SK-N-SH (cell line): ENCODE data around the gene TBCCD1.

Source experiments
- CHD2 ChIP-seq: fragments of 150-350 bp; IDR thresholded peaks from 2 replicates; pipeline ENCODE4 v1.6.1; 2018; ENCODE audit warnings: low read length; ENCODE audit not compliant: partially characterized antibody
- CTCF ChIP-seq: fragments of 200-600 bp; sonication (generic); IDR thresholded peaks from 2 replicates; pipeline ENCODE4 v1.6.1; 2017; ENCODE audit warnings: antibody characterized with exemption, mild to moderate bottlenecking, moderate library complexity
- EP300 ChIP-seq, 2 experiments: IDR thresholded peaks; 2 replicates each; pipeline versions ENCODE4 v1.4.0 to v1.6.1; 2012; ENCODE audit warnings: borderline replicate concordance in 1 of 2, low read depth in 1 of 2, low read length in 1 of 2
- EZH2phosphoT487 ChIP-seq: fragments of 200-600 bp; sonication (generic); IDR thresholded peaks from 2 replicates; pipeline ENCODE4 v1.6.1; 2017; ENCODE audit warnings: low read depth, mixed run types, mild to moderate bottlenecking, antibody characterized with exemption, moderate library complexity, borderline replicate concordance
- NFIC ChIP-seq: IDR thresholded peaks from 2 replicates; pipeline ENCODE4 v1.4.0; 2012; ENCODE audit warnings: borderline replicate concordance
- NRF1 ChIP-seq: IDR thresholded peaks from 2 replicates; pipeline ENCODE4 v1.6.1; 2012; ENCODE audit warnings: low read depth, mild to moderate bottlenecking, low read length
- POLR2AphosphoS5 ChIP-seq: IDR thresholded peaks from 2 replicates; pipeline ENCODE4 v1.6.1; 2012; ENCODE audit warnings: low read depth, low read length
- REST ChIP-seq: IDR thresholded peaks from 2 replicates; pipeline ENCODE4 v1.6.1; 2012; ENCODE audit warnings: mild to moderate bottlenecking, low read depth, low read length, moderate library complexity
- SIN3A ChIP-seq: IDR thresholded peaks from 2 replicates; pipeline ENCODE4 v1.6.1; 2012; ENCODE audit warnings: low read depth, mild to moderate bottlenecking, low read length, moderate library complexity, borderline replicate concordance
- TAF1 ChIP-seq: IDR thresholded peaks from 2 replicates; pipeline ENCODE4 v1.6.1; 2012; ENCODE audit warnings: low read depth, mild to moderate bottlenecking, low read length, moderate library complexity, borderline replicate concordance
- TCF12 ChIP-seq: IDR thresholded peaks from 2 replicates; pipeline ENCODE4 v1.4.0; 2012
- USF1 ChIP-seq: IDR thresholded peaks from 2 replicates; pipeline ENCODE4 v1.4.0; 2012; ENCODE audit warnings: low read depth, borderline replicate concordance
- USF2 ChIP-seq: fragments of 150-350 bp; IDR thresholded peaks from 2 replicates; pipeline ENCODE4 v1.6.1; 2017; ENCODE audit warnings: antibody characterized with exemption, low read length, low read depth, borderline replicate concordance

- TF ChIP-seq CTCF: no peak
- no peak for TF ChIP-seq REST
- no peak for TF ChIP-seq TAF1
- TF ChIP-seq USF2: no peak
- TF ChIP-seq TCF12: no peak
- TF ChIP-seq EP300 (IDR thresholded peaks at IDR 0.05; ENCODE audit: borderline replicate concordance in 1 of 2, low read depth in 1 of 2, low read length in 1 of 2): no peak
- no peak for TF ChIP-seq NRF1
- no peak for TF ChIP-seq CHD2
- no peak for TF ChIP-seq EZH2phosphoT487
- TF ChIP-seq USF1: no peak
- no peak for TF ChIP-seq POLR2AphosphoS5
- TF ChIP-seq NFIC: no peak
- no peak for TF ChIP-seq SIN3A
Observed at GRCh38 chr3:186587183-186587582, 20.0 kb upstream of the TBCCD1 start.
